HuH-7 (cell line): ENCODE data around the gene UBAC2.

Source experiments
- DNase-seq: peaks from one replicate; pipeline ENCODE4 v3.0.0; 2011; ENCODE audit warnings: low spot score

The UBAC2 gene

GRCh38 chr13:99272481-99272880, 71.8 kb downstream of the UBAC2 start:
- no peak for DNase-seq

- DNase-seq, result no peak
Measured at GRCh38 chr13:99273128-99273527, 72.5 kb downstream of the UBAC2 start.

- no peak for DNase-seq
Measured at GRCh38 chr13:99275093-99275469, 74.4 kb downstream of the UBAC2 start.

GRCh38 chr13:99276706-99277105, 76.1 kb downstream of the UBAC2 start:
- no peak for DNase-seq

GRCh38 chr13:99277629-99278028, 77.0 kb downstream of the UBAC2 start:
- no peak for DNase-seq

- DNase-seq, result no peak
Measured at GRCh38 chr13:99278200-99278599, 77.5 kb downstream of the UBAC2 start.

- DNase-seq, result no peak
Measured at GRCh38 chr13:99278843-99279242, 78.2 kb downstream of the UBAC2 start.

GRCh38 chr13:99279637-99280036, 79.0 kb downstream of the UBAC2 start:
- DNase-seq, result no peak

GRCh38 chr13:99280166-99280565, 79.5 kb downstream of the UBAC2 start:
- DNase-seq, result no peak

GRCh38 chr13:99281811-99282263, 81.2 kb downstream of the UBAC2 start:
- no peak for DNase-seq

GRCh38 chr13:99282264-99283231, 81.9 kb downstream of the UBAC2 start:
- no peak for DNase-seq

GRCh38 chr13:99285432-99286182, 85.0 kb downstream of the UBAC2 start:
- DNase-seq, result no peak

- DNase-seq, result no peak
Measured at GRCh38 chr13:99287551-99287950, 86.9 kb downstream of the UBAC2 start.

GRCh38 chr13:99288089-99288488, 87.4 kb downstream of the UBAC2 start:
- DNase-seq, result no peak

GRCh38 chr13:99289271-99289670, 88.6 kb downstream of the UBAC2 start:
- DNase-seq, result no peak

GRCh38 chr13:99289674-99290337, 89.2 kb downstream of the UBAC2 start:
- DNase-seq, result no peak

GRCh38 chr13:99290894-99291293, 90.2 kb downstream of the UBAC2 start:
- no peak for DNase-seq

GRCh38 chr13:99293178-99293577, 92.5 kb downstream of the UBAC2 start:
- no peak for DNase-seq

- DNase-seq, result no peak
Measured at GRCh38 chr13:99294198-99294597, 93.5 kb downstream of the UBAC2 start.

GRCh38 chr13:99294958-99295357, 94.3 kb downstream of the UBAC2 start:
- no peak for DNase-seq

- DNase-seq, result no peak
Measured at GRCh38 chr13:99295488-99296252, 95.0 kb downstream of the UBAC2 start.

- DNase-seq, result no peak
Measured at GRCh38 chr13:99296398-99296797, 95.7 kb downstream of the UBAC2 start.
